Measurements from ENCODE around the gene TRIM17.

- TF ChIP-seq CTCF (IDR thresholded peaks at IDR 0.05) (no peak), POLR2AphosphoS5 (IDR thresholded peaks at IDR 0.05) (no peak), POLR2A (IDR thresholded peaks at IDR 0.05) (no peak)
These were observed 11.3 kb downstream of the TRIM17 start for GRCh38 chr1:228405200-228405978.
